Retina (tissue), 1 donor: ENCODE results near the gene DUS4L.

Experiments
- DNase-seq: peaks from one replicate; pipeline ENCODE4 v3.0.0-alpha.2; 2016

DUS4L gene

GRCh38 chr7:107580716-107581383 is 17.1 kb downstream of the DUS4L start:
- DNase-seq, result no peak

DNA sequence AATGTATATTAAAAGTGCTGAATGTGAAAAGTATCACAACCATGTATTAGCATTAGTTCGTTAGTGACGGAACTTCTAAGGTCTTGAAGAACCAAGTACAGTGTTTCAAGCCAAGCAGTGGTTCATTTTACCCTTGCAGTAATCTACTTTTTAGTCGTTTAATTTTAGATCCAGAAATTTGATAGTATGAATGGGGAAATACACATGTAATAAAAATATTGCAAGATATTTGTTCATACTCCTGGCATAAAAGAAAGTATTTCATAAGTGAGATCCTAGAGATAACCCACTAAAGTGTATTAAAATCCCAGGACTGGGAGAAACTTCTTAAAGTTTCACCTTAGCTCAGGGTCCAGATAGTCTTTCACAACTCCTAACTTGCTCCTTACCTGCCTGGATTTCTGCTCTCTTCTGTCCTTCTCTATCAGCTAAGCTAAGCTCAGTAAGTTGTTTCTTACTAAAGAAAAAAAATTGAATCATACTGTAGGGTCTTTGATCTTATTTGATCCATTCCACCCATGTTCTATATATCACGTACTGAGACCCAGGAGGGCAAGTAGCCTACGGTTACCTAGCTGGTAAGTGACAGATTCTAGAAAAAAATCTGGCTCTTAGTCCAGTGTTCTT is 17.7 kb downstream of the DUS4L start:
- DNase-seq, result no peak

DNA sequence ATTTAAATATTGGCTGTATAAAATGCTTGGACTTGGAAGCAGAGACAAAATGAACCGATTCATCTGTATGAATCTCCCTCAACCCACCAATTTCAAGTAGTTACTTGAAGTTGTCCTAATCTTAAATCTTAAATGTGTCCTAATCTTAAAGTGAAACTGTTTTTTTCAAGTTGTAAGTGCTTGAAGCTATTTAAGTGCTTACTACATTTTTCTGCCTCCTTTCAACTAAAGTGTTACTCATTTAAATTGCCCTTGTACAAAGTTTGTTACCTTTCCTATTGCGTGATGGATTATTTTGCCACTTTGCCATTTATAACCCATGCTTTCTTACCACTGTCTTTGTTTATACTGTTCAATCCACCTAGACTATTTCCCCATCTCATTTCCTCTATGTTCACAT is 19.1 kb downstream of the DUS4L start:
- DNase-seq, result no peak

GRCh38 chr7:107584716-107585115 is 20.9 kb downstream of the DUS4L start:
- DNase-seq, result no peak

DNA sequence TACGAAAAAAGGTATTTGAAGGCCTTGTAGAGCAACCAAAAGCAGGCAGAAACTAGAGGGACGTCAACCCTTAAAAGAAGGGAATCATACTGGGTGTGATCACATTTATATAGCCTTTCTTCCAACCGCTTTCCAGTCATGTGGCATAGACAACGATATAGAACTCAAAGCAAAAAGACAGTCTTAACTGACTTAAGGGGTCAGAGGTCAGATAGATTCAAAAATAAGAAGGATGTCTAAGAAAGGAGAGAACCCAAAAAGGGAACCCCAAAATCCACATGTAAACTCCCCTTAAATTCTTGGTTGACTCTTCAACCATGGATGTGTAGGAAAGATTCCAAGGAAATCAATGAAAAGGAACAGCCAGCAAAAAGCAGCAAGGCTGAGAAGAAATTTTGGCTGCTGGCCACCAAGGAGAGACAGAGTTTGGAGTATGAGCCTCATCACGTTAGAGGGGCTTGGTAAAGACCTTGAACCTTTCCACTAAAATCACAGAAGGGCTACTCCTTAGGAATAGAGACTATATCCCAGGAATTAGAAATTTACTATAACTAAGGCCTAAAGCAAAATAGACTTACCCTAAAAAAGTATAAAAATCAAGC is 24.9 kb downstream of the DUS4L start:
- DNase-seq, result no peak

- no peak for DNase-seq
Observed at GRCh38 chr7:107591421-107591820, 27.6 kb downstream of the DUS4L start.

GRCh38 chr7:107592361-107593024 is 28.7 kb downstream of the DUS4L start:
- DNase-seq, result no peak

DNA sequence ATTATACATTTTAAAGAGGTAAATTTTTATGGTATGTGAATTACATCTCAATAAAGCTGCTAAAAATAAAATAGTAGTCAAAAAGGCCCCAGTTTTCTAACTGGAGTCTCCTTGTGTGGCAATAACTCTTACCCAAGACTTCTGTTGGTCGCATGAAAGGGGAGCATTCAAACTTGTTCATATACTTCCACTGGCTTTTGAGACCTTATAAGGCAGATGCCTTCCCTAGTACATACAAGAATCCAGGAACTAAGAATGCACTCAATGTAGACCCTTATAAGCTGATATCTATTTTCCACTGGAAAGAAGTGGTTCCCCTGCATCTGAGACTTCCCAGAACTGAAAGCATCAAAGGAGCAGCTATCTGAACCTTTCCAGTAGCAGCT is 29.2 kb downstream of the DUS4L start:
- no peak for DNase-seq

DNA sequence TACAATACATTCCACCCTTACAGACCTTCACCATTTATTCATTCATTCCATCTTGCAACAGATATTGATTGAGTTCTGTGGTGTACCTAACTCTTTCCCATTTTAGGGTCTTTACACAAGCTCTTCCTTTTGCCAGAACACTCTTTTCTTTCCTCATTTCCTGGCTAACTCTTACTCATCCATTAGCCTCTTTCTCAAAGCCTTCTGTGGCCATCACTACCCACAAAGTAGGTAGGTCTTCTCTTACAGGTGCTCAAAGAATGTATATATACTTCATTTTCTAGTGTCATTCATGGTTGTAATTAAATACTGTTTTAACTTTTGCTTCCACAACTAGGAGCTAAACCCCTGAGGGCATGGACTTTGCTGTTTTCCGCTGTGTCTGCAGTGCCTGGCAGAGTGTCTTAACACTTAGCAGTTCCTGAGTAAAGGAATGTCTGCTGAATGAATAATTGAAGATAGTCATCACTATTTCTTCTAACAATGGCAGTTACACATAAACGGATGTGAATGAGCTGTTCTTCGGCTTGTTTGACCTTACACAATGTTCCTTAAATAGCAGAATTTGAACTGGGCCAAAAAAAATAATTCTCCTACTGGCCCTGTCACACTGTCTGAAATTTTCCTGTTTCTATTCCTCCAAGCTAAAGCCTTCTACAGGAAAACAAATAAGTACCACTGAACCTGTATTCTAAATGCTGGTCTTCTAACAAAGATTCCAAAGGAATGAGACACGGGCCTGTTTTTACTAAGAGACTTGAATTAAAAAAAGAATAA is 31.4 kb downstream of the DUS4L start:
- DNase-seq, result no peak

DNA sequence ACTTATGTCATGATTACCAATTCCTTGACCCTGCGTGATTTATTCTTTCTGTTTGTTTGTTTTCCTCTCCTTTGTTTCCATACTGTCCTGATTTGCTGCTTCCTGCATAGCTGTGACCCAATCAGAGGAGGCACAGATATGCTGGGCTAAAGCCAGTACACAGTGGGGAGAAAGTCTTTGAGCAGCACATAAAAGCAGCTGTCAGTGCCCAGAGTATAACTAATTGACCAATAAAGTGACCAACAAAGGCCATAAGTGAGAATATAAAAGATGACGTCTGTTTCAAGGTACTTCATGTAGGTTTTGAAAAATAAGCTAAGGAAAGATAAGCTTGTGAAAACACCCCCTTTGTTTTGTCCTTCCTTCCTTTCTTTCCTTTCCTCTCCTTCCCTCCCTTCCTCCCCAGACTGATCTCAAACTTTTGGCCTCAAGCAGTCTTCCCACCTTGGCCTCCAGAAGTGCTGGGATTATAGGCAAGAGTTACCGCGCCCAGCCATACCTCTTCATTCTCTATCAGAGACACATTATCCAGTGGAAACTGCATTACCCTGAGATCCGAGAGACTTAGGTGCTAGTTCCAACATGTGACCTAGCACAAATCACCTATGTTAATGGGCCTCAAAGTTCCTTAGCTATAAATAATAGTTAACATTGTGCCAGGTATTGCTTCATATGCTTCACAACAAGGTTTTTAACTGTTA is 33.3 kb downstream of the DUS4L start:
- DNase-seq, result no peak

GRCh38 chr7:107597582-107597916 is 33.8 kb downstream of the DUS4L start:
- no peak for DNase-seq

DNA sequence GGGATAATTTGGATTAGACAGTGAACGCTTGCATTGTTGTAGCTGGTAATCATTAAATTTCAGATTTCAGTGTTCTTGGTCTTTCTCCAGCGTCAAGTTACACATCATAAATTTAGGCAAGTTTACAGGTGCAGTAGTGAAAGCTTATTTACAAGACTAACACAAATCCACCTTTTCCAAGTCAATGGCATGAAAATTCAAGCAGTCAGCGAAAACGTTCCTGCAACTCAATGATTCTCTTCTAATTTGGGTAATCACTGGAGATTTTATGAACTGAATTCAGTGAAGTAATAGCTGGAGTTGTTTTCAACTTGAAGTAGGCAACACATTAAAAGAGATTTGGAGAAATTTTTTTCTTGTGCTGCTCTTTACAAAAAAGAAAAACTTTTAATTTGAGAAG is 34.2 kb downstream of the DUS4L start:
- DNase-seq, result no peak

DNA sequence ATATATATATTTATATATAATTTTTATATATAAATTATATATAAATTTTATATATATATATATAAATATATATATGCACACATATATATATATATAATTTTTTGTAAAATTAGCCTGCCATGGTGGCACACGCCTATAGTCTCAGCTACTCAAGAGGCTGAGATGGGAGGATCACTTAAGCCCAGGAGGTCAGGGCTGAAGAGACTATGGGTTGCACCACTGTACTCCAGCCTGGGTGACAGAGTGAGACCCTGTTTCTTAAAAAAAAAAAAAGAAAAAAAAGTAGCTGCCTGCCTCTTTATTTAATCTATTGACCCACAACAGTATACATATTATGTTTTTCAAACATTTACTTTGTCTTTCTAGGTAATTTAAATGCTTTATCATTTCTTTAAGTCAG is 35.5 kb downstream of the DUS4L start:
- DNase-seq, result no peak

DNA sequence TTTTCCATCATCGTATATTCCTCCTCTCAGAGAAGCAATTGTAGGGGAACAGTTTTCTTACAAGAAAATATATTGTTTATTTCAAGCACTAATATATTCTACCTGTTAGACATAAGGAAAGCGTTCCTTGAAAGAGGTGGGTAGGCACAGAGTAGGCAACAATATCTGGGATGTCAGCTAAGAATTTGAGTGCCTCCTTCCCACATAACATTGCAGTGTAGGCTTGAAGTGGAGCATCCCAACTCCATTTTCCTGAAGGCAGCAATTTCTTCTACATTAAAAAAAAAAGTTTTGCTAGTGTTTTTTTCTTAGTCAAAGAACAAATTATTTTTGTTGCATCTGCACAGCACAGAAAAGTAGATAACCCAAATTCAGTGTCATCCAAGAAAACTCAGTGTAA is 37.0 kb downstream of the DUS4L start:
- no peak for DNase-seq

DNA sequence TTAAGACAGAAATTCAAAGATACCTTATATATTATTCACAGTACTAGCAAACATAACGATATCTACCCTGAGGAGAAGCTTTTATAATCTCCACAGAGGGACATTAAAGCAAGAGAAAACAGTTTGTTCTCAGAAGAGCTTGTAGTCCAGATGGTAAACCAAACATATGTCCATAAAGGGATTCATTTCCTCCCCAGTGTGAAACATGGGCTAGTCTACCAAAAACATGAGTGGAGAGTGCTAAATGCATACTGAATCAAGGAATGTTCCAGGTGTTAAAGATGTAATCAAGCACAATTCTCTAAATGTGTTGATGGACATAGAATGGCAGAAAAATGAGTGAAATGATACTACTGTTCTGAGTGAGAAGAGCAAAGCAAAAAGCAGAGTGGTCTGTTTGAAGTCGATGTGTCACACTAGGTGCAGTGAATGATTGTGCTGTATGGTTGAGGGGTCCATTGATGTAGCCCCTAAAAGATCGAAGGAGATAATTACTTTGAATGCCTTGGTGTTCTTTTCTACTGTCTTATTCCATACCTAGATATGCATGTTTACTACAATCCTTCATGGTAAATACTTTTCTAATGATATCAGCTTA is 41.5 kb downstream of the DUS4L start:
- no peak for DNase-seq

DNA sequence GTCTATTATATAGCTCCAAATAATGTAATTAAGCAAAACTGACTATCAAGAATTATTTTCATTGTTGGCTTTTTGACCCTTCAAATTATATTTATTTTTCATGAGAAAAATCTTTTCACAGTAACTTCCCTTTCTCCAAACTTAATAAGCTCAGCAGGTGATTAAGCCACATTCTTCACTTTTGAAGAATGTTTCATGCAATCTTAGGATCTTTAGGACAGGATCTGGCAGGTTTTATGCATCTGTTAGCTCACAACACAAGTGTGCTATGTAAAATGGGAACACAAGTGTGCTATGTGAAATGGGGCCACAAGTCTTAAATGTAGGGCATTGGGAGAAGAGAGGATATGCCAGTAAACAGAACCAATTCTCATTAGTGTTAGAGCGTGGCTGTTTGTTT is 42.5 kb downstream of the DUS4L start:
- no peak for DNase-seq

DNA sequence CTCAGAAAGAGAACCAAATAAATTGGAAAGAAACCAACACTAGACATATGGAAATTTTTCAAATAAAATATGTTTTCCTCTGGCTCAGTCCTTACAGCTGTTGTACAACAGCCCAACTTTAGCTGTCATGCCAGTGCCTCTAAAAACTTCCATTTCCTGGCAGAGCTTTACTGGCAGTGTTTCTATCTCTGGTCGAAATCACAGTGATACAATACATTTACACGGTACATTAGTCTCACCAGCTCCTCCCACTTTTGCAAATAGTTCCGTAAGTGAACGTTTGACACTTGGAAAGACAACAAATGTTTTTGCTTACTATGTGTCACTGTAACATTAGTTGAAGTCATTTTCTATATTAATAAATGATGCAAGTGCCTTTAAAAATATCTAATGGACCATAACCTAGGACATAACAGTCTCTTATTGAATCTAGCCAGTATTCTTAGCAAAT is 46.1 kb downstream of the DUS4L start:
- no peak for DNase-seq

- DNase-seq, result no peak
Observed at GRCh38 chr7:107610323-107610722, 46.6 kb downstream of the DUS4L start.

GRCh38 chr7:107613439-107613838 is 49.7 kb downstream of the DUS4L start:
- no peak for DNase-seq

DNA sequence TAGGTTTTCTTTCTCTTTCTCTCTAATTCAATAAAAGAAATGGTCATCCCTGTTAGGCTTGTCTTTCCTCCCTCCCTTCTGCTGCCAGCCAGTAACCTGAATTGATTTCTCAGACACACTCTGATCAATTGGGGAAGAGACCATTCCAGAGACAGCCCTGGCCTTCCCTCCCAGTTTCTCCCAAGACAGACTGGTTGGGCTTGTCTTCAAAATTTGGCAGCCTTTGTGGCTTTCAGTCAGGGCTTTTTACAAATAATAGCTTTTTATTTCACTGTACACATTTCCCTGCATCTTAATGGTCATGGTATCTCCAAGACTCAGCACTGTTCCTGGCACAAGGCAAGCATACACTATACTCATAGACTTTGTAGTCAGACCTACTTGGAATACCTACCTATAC is 50.2 kb downstream of the DUS4L start:
- DNase-seq, result no peak

GRCh38 chr7:107614425-107614824 is 50.7 kb downstream of the DUS4L start:
- no peak for DNase-seq
